ENCODE measurements around the gene IL4R.

The IL4R gene

GRCh38 chr16:27365142-27366089 is 51.6 kb downstream of the IL4R start:
- Histone ChIP-seq H3K36me3 (ENCODE audit: control insufficient read depth in 1 of 2, insufficient read depth in 2 of 2, low read depth in 1 of 2, low read length in 2 of 2) (peaks cover 39 to 42% of the 10 kb centered on the region in 2 experiments), H2BK12ac (ENCODE audit: low read length in 2 of 2) (peak overlapping the region; percentile 6 to 61), H3K4me2 (ENCODE audit: low read length, poor library complexity, severe bottlenecking) (no peak overlapping the region), H2BK5ac (ENCODE audit: low read depth, low read length, poor library complexity, severe bottlenecking) (no peak overlapping the region), H2BK15ac (ENCODE audit: low read depth, poor library complexity, severe bottlenecking) (no peak overlapping the region), H2AFZ (ENCODE audit: low read depth, low read length) (no peak overlapping the region), H3K27ac (ENCODE audit: low read length, poor library complexity, severe bottlenecking) (peak overlapping the region; percentile 71), H3K27me3 (ENCODE audit: control insufficient read depth in 1 of 2, insufficient read depth in 1 of 2, low read length in 2 of 2) (no peaks in the 10 kb centered on the region), H3K14ac (ENCODE audit: low read length in 2 of 2) (no peak overlapping the region), H3K23ac (ENCODE audit: low read length in 2 of 2) (no peak overlapping the region), H4K8ac (ENCODE audit: low read length) (no peak overlapping the region), H2BK120ac (ENCODE audit: low read depth, low read length) (no peak overlapping the region), H2AK5ac (ENCODE audit: low read length, severe bottlenecking) (peak overlapping the region; percentile 23), H3K4me3 (ENCODE audit: insufficient read depth in 1 of 2, low read depth in 1 of 2, low read length in 2 of 2) (no peak overlapping the region), H3K4me1 (ENCODE audit: control insufficient read depth, insufficient read depth, low read depth, low read length) (peaks cover 18% of the 10 kb centered on the region), H3K9ac (ENCODE audit: low read length) (no peak overlapping the region), H3K79me1 (replicated peaks; ENCODE audit: low read length, poor library complexity, severe bottlenecking) (peaks cover 17% of the 10 kb centered on the region), H3K18ac (ENCODE audit: low read depth in 1 of 2, low read length in 2 of 2) (no peak overlapping the region), H4K91ac (ENCODE audit: low read length) (peak overlapping the region; percentile 16), H3K9me3 (ENCODE audit: control insufficient read depth, low read length) (peaks cover 4% of the 10 kb centered on the region), H3K4ac (ENCODE audit: low read depth in 1 of 2, low read length in 2 of 2) (no peak overlapping the region)
- 31% methylated on average over 5 of the region's 7 CpGs for WGBS
- DNase-seq: peak; percentile 58

GRCh38 chr16:27366687-27367460 is 53.1 kb downstream of the IL4R start:
- peak overlapping the region; percentile 6 for H2AK5ac ChIP-seq (ENCODE audit: low read length, severe bottlenecking)
- H3K4me1 ChIP-seq (ENCODE audit: control insufficient read depth, insufficient read depth, low read depth, low read length): peaks cover 21% of the 10 kb centered on the region
- H3K4me3 ChIP-seq (ENCODE audit: insufficient read depth in 1 of 2, low read depth in 1 of 2, low read length in 2 of 2): no peak overlapping the region
- H3K9me3 ChIP-seq (ENCODE audit: control insufficient read depth, low read length): peaks cover 8% of the 10 kb centered on the region
- no peak overlapping the region for H3K18ac ChIP-seq (ENCODE audit: low read depth in 1 of 2, low read length in 2 of 2)
- H3K79me1 ChIP-seq (replicated peaks; ENCODE audit: low read length, poor library complexity, severe bottlenecking): peaks cover 17% of the 10 kb centered on the region
- H2BK120ac ChIP-seq (ENCODE audit: low read depth, low read length): peak overlapping the region; percentile 6
- H2BK5ac ChIP-seq (ENCODE audit: low read depth, low read length, poor library complexity, severe bottlenecking): no peak overlapping the region
- no peak overlapping the region for H3K27ac ChIP-seq (ENCODE audit: low read length, poor library complexity, severe bottlenecking)
- peak overlapping the region in 1 of 2 experiments; percentile 72 for H2BK12ac ChIP-seq (ENCODE audit: low read length in 2 of 2)
- H3K36me3 ChIP-seq (ENCODE audit: control insufficient read depth in 1 of 2, insufficient read depth in 2 of 2, low read depth in 1 of 2, low read length in 2 of 2): peaks cover 25 to 28% of the 10 kb centered on the region in 2 experiments
- H3K23ac ChIP-seq (ENCODE audit: low read length in 2 of 2): no peak overlapping the region
- 85% methylated on average over 14 of the region's 14 CpGs for WGBS
- no peak overlapping the region for H3K14ac ChIP-seq (ENCODE audit: low read length in 2 of 2)
- no peak overlapping the region for H3K4me2 ChIP-seq (ENCODE audit: low read length, poor library complexity, severe bottlenecking)
- H2BK15ac ChIP-seq (ENCODE audit: low read depth, poor library complexity, severe bottlenecking): no peak overlapping the region
- H4K8ac ChIP-seq (ENCODE audit: low read length): no peak overlapping the region
- no peak for DNase-seq
- H2AFZ ChIP-seq (ENCODE audit: low read depth, low read length): no peak overlapping the region
- H3K27me3 ChIP-seq (ENCODE audit: control insufficient read depth in 1 of 2, insufficient read depth in 1 of 2, low read length in 2 of 2): no peaks in the 10 kb centered on the region
- H3K9ac ChIP-seq (ENCODE audit: low read length): peak overlapping the region; percentile 77
- H3K4ac ChIP-seq (ENCODE audit: low read depth in 1 of 2, low read length in 2 of 2): no peak overlapping the region
- H4K91ac ChIP-seq (ENCODE audit: low read length): no peak overlapping the region

GRCh38 chr16:27367461-27368357 is 53.9 kb downstream of the IL4R start:
- H2BK15ac ChIP-seq (ENCODE audit: low read depth, poor library complexity, severe bottlenecking): no peak overlapping the region
- peak overlapping the region in 1 of 2 experiments; percentile 48 for H3K4me3 ChIP-seq (ENCODE audit: insufficient read depth in 1 of 2, low read depth in 1 of 2, low read length in 2 of 2)
- peaks cover 21% of the 10 kb centered on the region for H3K4me1 ChIP-seq (ENCODE audit: control insufficient read depth, insufficient read depth, low read depth, low read length)
- WGBS: 70% methylated on average over 25 of the region's 27 CpGs
- H3K4ac ChIP-seq (ENCODE audit: low read depth in 1 of 2, low read length in 2 of 2): peak overlapping the region in 1 of 2 experiments; percentile 57
- H2AK5ac ChIP-seq (ENCODE audit: low read length, severe bottlenecking): peak overlapping the region; percentile 72
- peaks cover 12% of the 10 kb centered on the region for H3K79me1 ChIP-seq (replicated peaks; ENCODE audit: low read length, poor library complexity, severe bottlenecking)
- peak overlapping the region in 1 of 2 experiments; percentile 70 for H2BK12ac ChIP-seq (ENCODE audit: low read length in 2 of 2)
- peak overlapping the region; percentile 77 for H3K9ac ChIP-seq (ENCODE audit: low read length)
- DNase-seq: peak; percentile 69
- H3K9me3 ChIP-seq (ENCODE audit: control insufficient read depth, low read length): peaks cover 8% of the 10 kb centered on the region
- H4K91ac ChIP-seq (ENCODE audit: low read length): peak overlapping the region; percentile 70
- H3K14ac ChIP-seq (ENCODE audit: low read length in 2 of 2): peak overlapping the region in 1 of 2 experiments; percentile 13
- H3K27ac ChIP-seq (ENCODE audit: low read length, poor library complexity, severe bottlenecking): no peak overlapping the region
- H4K8ac ChIP-seq (ENCODE audit: low read length): peak overlapping the region; percentile 70
- no peak overlapping the region for H2BK5ac ChIP-seq (ENCODE audit: low read depth, low read length, poor library complexity, severe bottlenecking)
- H3K36me3 ChIP-seq (ENCODE audit: control insufficient read depth in 1 of 2, insufficient read depth in 2 of 2, low read depth in 1 of 2, low read length in 2 of 2): peaks cover 17 to 20% of the 10 kb centered on the region in 2 experiments
- H2AFZ ChIP-seq (ENCODE audit: low read depth, low read length): no peak overlapping the region
- no peak overlapping the region for H2BK120ac ChIP-seq (ENCODE audit: low read depth, low read length)
- peak overlapping the region; percentile 13 to 76 for H3K18ac ChIP-seq (ENCODE audit: low read depth in 1 of 2, low read length in 2 of 2)
- no peaks in the 10 kb centered on the region for H3K27me3 ChIP-seq (ENCODE audit: control insufficient read depth in 1 of 2, insufficient read depth in 1 of 2, low read length in 2 of 2)
- H3K23ac ChIP-seq (ENCODE audit: low read length in 2 of 2): no peak overlapping the region
- peak overlapping the region; percentile 42 for H3K4me2 ChIP-seq (ENCODE audit: low read length, poor library complexity, severe bottlenecking)
